Smooth muscle cell (in vitro differentiated cells): ENCODE measurements around the gene DOCK4. TPM values are rescaled to one million over a fixed set of nuclear protein-coding genes. Genes with fewer than 3 reads are reported as not detected.

Source experiments
- DNase-seq: peaks from one replicate; lab custom pipeline; 2025; ENCODE audit not compliant: unreplicated experiment; lab: John Stamatoyannopoulos, UW
- H2AFZ ChIP-seq: fragments of 200-600 bp; sonication (generic); 2 replicates; pipeline ENCODE4 v1.6.0; 2016; ENCODE audit warnings: antibody characterized with exemption, low read depth, mild to moderate bottlenecking
- H3F3A ChIP-seq: fragments of 200-600 bp; sonication (generic); 2 replicates; pipeline ENCODE4 v1.6.0; 2017; ENCODE audit warnings: antibody characterized with exemption, low read depth
- H3K27ac ChIP-seq: fragments of 200-600 bp; sonication (generic); 2 replicates; pipeline ENCODE4 v1.5.1; 2016; ENCODE audit warnings: low read depth, mild to moderate bottlenecking
- H3K27me3 ChIP-seq: fragments of 200-600 bp; sonication (generic); 2 replicates; pipeline ENCODE4 v1.6.1; 2016; ENCODE audit warnings: low read depth, mild to moderate bottlenecking
- H3K36me3 ChIP-seq: fragments of 200-600 bp; sonication (generic); 2 replicates; pipeline ENCODE4 v1.5.1; 2016; ENCODE audit warnings: low read depth
- H3K4me1 ChIP-seq: fragments of 200-600 bp; sonication (generic); 2 replicates; pipeline ENCODE4 v1.5.1; 2016; ENCODE audit warnings: low read depth
- H3K4me2 ChIP-seq: fragments of 200-600 bp; sonication (generic); 2 replicates; pipeline ENCODE4 v1.6.0; 2016; ENCODE audit warnings: mild to moderate bottlenecking
- H3K4me3 ChIP-seq: fragments of 200-600 bp; sonication (generic); 2 replicates; pipeline ENCODE4 v1.5.1; 2016; ENCODE audit warnings: mild to moderate bottlenecking
- H3K79me2 ChIP-seq: fragments of 200-600 bp; sonication (generic); 2 replicates; pipeline ENCODE4 v1.6.0; 2016; ENCODE audit warnings: low read depth, mild to moderate bottlenecking
- H3K9ac ChIP-seq: fragments of 200-600 bp; sonication (generic); 2 replicates; pipeline ENCODE4 v1.6.0; 2016; ENCODE audit warnings: low read depth
- H3K9me3 ChIP-seq: fragments of 200-600 bp; sonication (generic); replicated peaks from 2 replicates; pipeline ENCODE4 v1.5.1; 2016; ENCODE audit warnings: low read depth
- H4K20me1 ChIP-seq: fragments of 200-600 bp; sonication (generic); 2 replicates; pipeline ENCODE4 v1.6.0; 2016; ENCODE audit warnings: low read depth
- CTCF ChIP-seq: fragments of 200-600 bp; sonication (generic); IDR thresholded peaks from 2 replicates; pipeline ENCODE4 v1.5.1; 2017; ENCODE audit warnings: borderline replicate concordance, mild to moderate bottlenecking, antibody characterized with exemption; ENCODE audit not compliant: insufficient read depth, poor library complexity, severe bottlenecking
- WGBS: methylation state at CpG from one replicate; pipeline ENCODE4 v1.1.7; 2016; ENCODE audit warnings: low lambda C conversion rate; 5-methylcytosine and 5-hydroxymethylcytosine counted together
- polyA plus RNA-seq: library from polyadenylated mRNA; unstranded; fragments of >200 nt; fragmentation: Nextera tagmentation; extraction: Ambion mirVana; gene quantifications from 2 replicates; pipeline ENCODE4 v1.2.1, GENCODE V29; 2016
- total RNA-seq: library from RNA; depleted of rRNA; stranded (reverse); fragments of >200 nt; gene quantifications from 2 replicates; pipeline ENCODE4 v1.2.3, GENCODE V29; 2014

DOCK4 gene
- total and polyA plus RNA-seq, 2 experiments from 2014 or later, result 7.4 to 20.5 TPM

- Histone ChIP-seq H2AFZ (no peak overlapping the region), H3K27ac (no peak overlapping the region), H3F3A (no peaks in the 10 kb centered on the region), H4K20me1 (peaks cover 26% of the 10 kb centered on the region), H3K4me3 (no peak overlapping the region), H3K4me1 (no peaks in the 10 kb centered on the region), H3K4me2 (no peak overlapping the region), H3K27me3 (no peaks in the 10 kb centered on the region), H3K9me3 (no peaks in the 10 kb centered on the region), H3K9ac (no peak overlapping the region), H3K36me3 (no peaks in the 10 kb centered on the region), H3K79me2 (peaks cover 14% of the 10 kb centered on the region)
- TF ChIP-seq CTCF, result no peak
- DNase-seq, result no peak
- WGBS, result 100% methylated on average over 1 of the region's 1 CpG
Measured at GRCh38 chr7:112234147-112234546, 27.9 kb upstream of the DOCK4 start.

- Histone ChIP-seq H3K27me3 (no peaks in the 10 kb centered on the region), H2AFZ (no peak overlapping the region), H3K9me3 (no peaks in the 10 kb centered on the region), H3K79me2 (peaks cover 14% of the 10 kb centered on the region), H3K36me3 (no peaks in the 10 kb centered on the region), H3K4me2 (no peak overlapping the region), H3K4me1 (no peaks in the 10 kb centered on the region), H4K20me1 (peaks cover 28% of the 10 kb centered on the region), H3F3A (no peaks in the 10 kb centered on the region), H3K9ac (no peak overlapping the region), H3K4me3 (no peak overlapping the region), H3K27ac (no peak overlapping the region)
- no peak for TF ChIP-seq CTCF
- no peak for DNase-seq
- WGBS, result 53% methylated on average over 3 of the region's 3 CpGs
Measured at GRCh38 chr7:112233048-112233697, 27.0 kb upstream of the DOCK4 start.

- TF ChIP-seq CTCF, result no peak
- H3K4me3 ChIP-seq, result no peak overlapping the region
- H3K9ac ChIP-seq, result no peak overlapping the region
- H3K36me3 ChIP-seq, result no peaks in the 10 kb centered on the region
- H3K4me2 ChIP-seq, result no peak overlapping the region
- H2AFZ ChIP-seq, result no peak overlapping the region
- no peaks in the 10 kb centered on the region for H3K4me1 ChIP-seq
- WGBS, result 86% methylated on average over 4 of the region's 4 CpGs
- no peaks in the 10 kb centered on the region for H3K9me3 ChIP-seq
- H3F3A ChIP-seq, result no peaks in the 10 kb centered on the region
- peaks cover 22% of the 10 kb centered on the region for H3K79me2 ChIP-seq
- H4K20me1 ChIP-seq, result peaks cover 28% of the 10 kb centered on the region
- no peaks in the 10 kb centered on the region for H3K27me3 ChIP-seq
- no peak overlapping the region for H3K27ac ChIP-seq
- DNase-seq, result no peak
Measured at GRCh38 chr7:112232212-112232978, 26.2 kb upstream of the DOCK4 start.
